ENCODE measurements around the gene LPIN3.

LPIN3 gene

GRCh38 chr20:41394931-41395666, 54.5 kb downstream of the LPIN3 start:
- DNase-seq = no peak

- DNase-seq = no peak
These were observed 55.3 kb downstream of the LPIN3 start for GRCh38 chr20:41395667-41396664.

GRCh38 chr20:41398408-41398807, 57.8 kb downstream of the LPIN3 start:
- no peak for DNase-seq

- no peak for DNase-seq
These were observed 63.0 kb downstream of the LPIN3 start for GRCh38 chr20:41403604-41404003.

- no peak for DNase-seq
These were observed 64.8 kb downstream of the LPIN3 start for GRCh38 chr20:41405436-41405835.

DNA sequence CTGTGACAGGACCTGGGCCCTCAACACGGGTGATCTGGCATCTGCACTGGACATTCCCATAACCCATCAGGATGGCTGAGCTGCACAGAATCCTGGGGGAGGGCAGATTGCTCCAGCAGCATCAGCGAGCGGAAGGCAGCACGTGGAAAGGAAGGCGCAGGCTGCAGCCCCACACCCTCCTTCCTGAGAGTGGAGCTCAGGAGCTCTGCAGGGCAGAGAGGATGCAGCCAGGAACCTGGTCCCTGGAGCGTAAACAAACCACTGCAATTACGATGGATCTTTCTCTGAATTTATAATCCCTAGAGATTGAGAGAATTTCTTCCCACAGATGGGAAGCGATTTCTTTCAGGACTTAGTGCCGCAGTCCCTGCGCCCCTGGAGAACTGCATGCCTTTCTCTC, 65.7 kb downstream of the LPIN3 start:
- DNase-seq = no peak

GRCh38 chr20:41406896-41407444, 66.3 kb downstream of the LPIN3 start:
- DNase-seq = no peak

- DNase-seq = no peak
These were observed 67.0 kb downstream of the LPIN3 start for GRCh38 chr20:41407607-41408006.

GRCh38 chr20:41408156-41408794, 67.7 kb downstream of the LPIN3 start:
- DNase-seq = peak; percentile 13

DNA sequence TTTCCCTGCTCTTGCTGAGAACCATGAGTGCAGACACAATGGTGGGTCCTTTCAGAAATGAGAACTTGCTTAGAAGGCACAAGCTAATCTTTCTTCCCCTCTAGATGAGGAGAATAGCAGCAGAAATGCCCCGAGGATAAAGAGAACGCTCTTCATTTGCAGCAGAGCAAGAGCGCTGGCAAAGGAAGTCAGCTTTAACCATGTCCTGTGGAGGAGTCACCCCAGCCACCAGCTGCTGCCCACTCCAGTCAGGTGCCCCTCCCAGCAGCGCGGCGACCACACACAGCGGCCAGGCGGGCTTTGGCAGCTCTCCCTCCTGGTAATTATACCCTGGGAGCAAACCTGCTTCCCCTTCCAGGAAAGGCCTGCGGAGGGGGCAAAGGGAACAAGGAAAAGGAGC, 68.4 kb downstream of the LPIN3 start:
- peak; percentile 64 for DNase-seq

Measured in DMS79 (cell line).